ENCODE results near the gene KDM2B. TPM values are rescaled to one million over a fixed set of nuclear protein-coding genes. Genes with fewer than 3 reads are reported as not detected.
"Not testable (repeated sequence)": the region's sequence is repeated elsewhere in the genome, so short reads cannot be mapped to it uniquely, and the experiment has no call there.

KDM2B gene
- total and polyA plus RNA-seq, 3 donors from 2014 or later, result 30.4 to 59.8 (median 54.9) TPM

DNA sequence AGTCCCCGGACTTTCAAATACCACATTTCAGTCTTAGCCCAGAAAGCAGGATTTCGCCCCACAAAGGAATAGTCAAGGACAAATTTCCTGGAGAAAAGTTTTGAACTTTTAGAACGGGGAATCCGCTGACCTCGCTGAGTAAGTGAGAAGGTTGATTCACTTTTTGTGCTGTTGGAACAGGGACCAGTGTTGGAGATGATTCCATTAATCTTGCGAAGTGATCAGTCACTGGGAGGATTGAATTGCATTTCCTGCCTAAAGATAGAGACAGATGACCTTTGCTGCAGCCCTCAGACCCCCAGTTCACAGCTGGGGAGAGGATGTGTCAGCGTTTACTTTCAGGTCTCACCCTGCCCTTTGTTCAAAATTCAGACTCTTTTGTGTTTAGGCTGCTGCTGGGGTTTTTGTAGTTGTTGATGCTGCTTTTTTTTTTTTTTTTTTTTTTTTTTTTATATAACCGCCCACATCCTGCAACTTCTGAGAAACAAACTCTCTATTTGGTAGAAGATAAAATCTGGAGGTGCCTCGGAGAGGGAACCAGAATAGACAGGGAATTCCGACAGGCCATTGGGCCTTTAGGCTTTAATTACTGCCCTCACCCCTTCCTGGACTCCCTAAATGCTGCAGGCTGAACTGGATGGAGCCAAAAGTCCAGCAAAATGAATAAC, 9.8 kb upstream of the KDM2B start:
- Histone ChIP-seq H3K9me3 (no peaks in the 10 kb centered on the region), H3K27ac (peak overlapping the region; percentile 49 to 89), H3K36me3 (ENCODE audit: low read depth, missing control alignments) (no peaks in the 10 kb centered on the region), H3K4me1 (peaks cover 9% of the 10 kb centered on the region), H3K27me3 (no peaks in the 10 kb centered on the region), H3K4me3 (peak overlapping the region; percentile 39 to 54)
- 10 to 19% methylated on average over 10 of the region's 10 CpGs for WGBS, 2 donors
- DNase-seq, result no peak
- intact Hi-C loops (cut with DNase I; ENCODE audit: low total_unique reads), result no loop called here
- TF ChIP-seq, protein P1, sequence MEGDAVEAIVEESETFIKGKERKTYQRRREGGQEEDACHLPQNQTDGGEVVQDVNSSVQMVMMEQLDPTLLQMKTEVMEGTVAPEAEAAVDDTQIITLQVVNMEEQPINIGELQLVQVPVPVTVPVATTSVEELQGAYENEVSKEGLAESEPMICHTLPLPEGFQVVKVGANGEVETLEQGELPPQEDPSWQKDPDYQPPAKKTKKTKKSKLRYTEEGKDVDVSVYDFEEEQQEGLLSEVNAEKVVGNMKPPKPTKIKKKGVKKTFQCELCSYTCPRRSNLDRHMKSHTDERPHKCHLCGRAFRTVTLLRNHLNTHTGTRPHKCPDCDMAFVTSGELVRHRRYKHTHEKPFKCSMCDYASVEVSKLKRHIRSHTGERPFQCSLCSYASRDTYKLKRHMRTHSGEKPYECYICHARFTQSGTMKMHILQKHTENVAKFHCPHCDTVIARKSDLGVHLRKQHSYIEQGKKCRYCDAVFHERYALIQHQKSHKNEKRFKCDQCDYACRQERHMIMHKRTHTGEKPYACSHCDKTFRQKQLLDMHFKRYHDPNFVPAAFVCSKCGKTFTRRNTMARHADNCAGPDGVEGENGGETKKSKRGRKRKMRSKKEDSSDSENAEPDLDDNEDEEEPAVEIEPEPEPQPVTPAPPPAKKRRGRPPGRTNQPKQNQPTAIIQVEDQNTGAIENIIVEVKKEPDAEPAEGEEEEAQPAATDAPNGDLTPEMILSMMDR (IDR thresholded peaks at IDR 0.05), result no peak
- no peak for TF ChIP-seq POLR2A (IDR thresholded peaks at IDR 0.05)

DNA sequence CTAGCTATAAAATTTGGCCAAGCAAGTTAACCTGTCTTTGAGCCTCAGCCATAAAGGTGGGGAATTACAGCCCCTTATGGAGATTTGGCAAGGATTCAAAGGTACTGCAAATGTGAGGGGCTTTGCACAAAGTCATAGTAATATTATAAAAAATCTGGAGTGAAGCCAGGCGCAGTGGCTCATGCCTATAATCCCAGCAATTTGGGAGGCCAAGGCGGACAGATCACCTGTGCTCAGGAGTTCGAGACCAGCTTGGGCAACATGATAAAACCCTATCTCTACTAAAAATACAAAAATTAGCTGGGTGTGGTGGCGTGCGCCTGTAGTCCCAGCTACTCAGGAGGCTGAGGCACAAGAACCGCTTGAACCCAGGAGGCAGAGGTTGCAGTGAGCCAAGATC, 4.1 kb upstream of the KDM2B start:
- H3K36me3 ChIP-seq (ENCODE audit: low read depth, missing control alignments); H3K4me3 ChIP-seq; DNase-seq; H3K9me3 ChIP-seq; intact Hi-C loops (cut with DNase I; ENCODE audit: low total_unique reads); H3K27ac ChIP-seq; H3K27me3 ChIP-seq: not testable (repeated sequence)
- WGBS, 2 donors, result 95% methylated on average over 6 of the region's 6 CpGs
- peaks cover 19% of the 10 kb centered on the region for H3K4me1 ChIP-seq

DNA sequence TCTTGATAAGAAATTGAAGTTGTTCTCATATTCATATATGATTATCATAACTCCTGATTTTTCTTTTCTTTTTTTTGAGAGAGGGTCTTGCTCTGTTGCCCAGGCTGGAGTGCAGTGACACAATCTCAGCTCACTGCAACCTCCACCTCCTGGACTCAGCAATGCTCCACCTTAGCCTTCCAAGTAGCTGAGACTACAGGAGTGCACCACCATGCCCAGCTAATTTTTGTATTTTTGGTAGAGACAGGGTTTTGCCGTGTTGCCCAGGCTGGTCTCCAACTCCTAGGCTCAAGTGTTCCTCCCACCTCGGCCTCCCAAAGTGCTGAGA, 2.5 kb upstream of the KDM2B start:
- intact Hi-C loops (cut with DNase I; ENCODE audit: low total_unique reads); DNase-seq: not testable (repeated sequence)

DNA sequence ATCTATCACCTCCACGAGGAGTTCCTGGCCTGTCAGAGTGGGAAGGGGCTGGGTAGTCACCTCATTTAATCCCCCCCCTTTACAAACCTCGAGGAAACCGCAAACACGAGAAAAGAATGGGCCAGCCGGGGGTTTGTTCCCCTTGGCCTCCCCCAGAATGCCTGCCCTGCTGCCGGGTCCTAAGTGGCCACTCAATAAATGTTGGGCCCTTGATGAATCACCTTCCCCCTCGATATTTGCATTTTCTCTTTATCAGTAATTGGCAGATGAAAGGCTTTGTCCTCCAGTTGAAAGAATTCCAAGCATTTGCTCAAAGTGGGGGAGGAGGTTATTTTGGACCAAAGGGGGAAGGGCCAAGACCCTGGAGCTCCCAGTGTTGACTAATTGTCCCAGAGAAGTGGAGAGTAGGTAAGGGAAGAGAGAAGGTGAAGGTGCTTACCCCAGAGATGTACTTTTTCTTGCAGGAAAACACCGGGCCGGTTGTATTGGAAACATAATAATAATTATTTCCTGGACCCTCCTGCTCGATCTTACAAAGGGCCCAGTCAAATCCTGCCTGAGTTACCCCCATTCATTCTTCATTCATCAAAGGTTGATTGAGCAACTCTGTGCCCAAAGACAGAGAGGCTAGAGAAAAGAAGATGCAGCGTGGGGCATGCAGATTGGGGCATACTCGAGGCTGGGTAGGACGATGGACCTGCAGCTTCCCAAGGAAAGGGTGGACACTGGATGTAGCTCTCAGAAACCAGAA, 1.9 kb upstream of the KDM2B start:
- Histone ChIP-seq H3K4me1 (peaks cover 26% of the 10 kb centered on the region), H3K36me3 (ENCODE audit: low read depth, missing control alignments) (no peaks in the 10 kb centered on the region), H3K27ac (no peak overlapping the region), H3K27me3 (no peaks in the 10 kb centered on the region), H3K4me3 (no peak overlapping the region), H3K9me3 (no peaks in the 10 kb centered on the region)
- no peak for DNase-seq
- WGBS, 2 donors, result 45 to 53% methylated on average over 13 of the region's 13 CpGs
- intact Hi-C loops (cut with DNase I; ENCODE audit: low total_unique reads), result no loop called here
- no peak for TF ChIP-seq POLR2A (IDR thresholded peaks at IDR 0.05)
- TF ChIP-seq, protein P1 (IDR thresholded peaks at IDR 0.05), result no peak

More for the DNA sequence above, 2.5 kb upstream of the KDM2B start:
- WGBS, 2 donors, result 72 to 90% methylated on average over 2 of the region's 2 CpGs
- not testable (repeated sequence) for H3K9me3 ChIP-seq; H3K27me3 ChIP-seq; H3K36me3 ChIP-seq (ENCODE audit: low read depth, missing control alignments); H3K27ac ChIP-seq; H3K4me3 ChIP-seq
- H3K4me1 ChIP-seq, result peaks cover 21% of the 10 kb centered on the region

DNA sequence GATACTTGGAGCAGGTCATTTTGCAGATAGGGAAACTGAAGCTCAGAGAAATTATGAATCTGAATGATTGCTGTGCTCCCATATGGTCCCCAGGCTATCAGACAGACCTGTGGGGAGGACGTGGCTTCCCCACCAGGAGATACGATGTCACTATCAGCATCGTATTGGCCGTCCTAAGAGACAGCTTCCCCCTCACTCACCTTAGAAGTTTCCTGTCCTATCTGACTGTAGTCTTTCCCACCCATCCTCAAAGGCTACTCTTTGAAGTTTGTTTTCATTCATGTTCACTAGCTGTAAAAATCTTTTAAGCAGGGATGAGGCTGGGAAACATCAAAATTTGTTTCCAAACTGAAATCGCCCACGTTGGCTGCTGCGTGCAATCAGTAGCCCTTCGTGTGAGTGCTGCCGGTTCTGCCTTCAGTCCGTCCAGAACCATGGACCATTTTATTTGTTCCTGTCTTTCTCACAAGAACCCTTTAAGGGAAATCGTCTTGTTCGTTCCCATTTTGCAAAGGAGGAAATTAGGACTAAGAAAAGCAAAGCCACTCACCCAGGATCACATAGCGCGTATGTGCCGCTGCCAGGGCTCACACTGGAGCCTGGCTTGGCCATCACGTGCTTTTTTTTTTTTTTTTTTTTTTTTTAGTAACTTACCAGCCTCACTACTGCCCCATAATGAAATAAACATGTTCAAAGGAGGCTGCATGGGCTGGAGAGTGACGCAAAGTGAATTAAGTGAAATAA, 1.0 kb upstream of the KDM2B start:
- H3K27ac ChIP-seq, result peak overlapping the region; percentile 3 to 37
- no peak for TF ChIP-seq POLR2A (IDR thresholded peaks at IDR 0.05)
- TF ChIP-seq, protein P1 (IDR thresholded peaks at IDR 0.05), result no peak
- intact Hi-C loops (cut with DNase I; ENCODE audit: low total_unique reads), result no loop called here
- WGBS, 2 donors, result 15 to 29% methylated on average over 17 of the region's 17 CpGs
- H3K27me3 ChIP-seq, result no peaks in the 10 kb centered on the region
- H3K4me3 ChIP-seq, result peak overlapping the region in 1 of 2 donors; percentile 78
- no peak for DNase-seq
- H3K9me3 ChIP-seq, result no peaks in the 10 kb centered on the region
- no peaks in the 10 kb centered on the region for H3K36me3 ChIP-seq (ENCODE audit: low read depth, missing control alignments)
- H3K4me1 ChIP-seq, result peaks cover 35% of the 10 kb centered on the region
